Measurements from ENCODE around the gene EDEM3. TPM values are rescaled to one million over a fixed set of nuclear protein-coding genes. Genes with fewer than 3 reads are reported as not detected.
"Not testable (repeated sequence)": the region's sequence is repeated elsewhere in the genome, so short reads cannot be mapped to it uniquely, and the experiment has no call there.

Gene EDEM3
- total and polyA plus RNA-seq, 5 experiments from 2014 or later, result 8.8 to 43.0 (median 14.1) TPM

GRCh38 chr1:184788970-184789369 lies 34.3 kb upstream of the EDEM3 start:
- H3K4me1 Mint-ChIP-seq, result peaks cover 1 to 14% (median 5%) of the 10 kb centered on the region in 4 donors
- peaks cover 0 to 17% (median 10%) of the 10 kb centered on the region in 3 donors for H3K36me3 Mint-ChIP-seq
- H3K9me3 Mint-ChIP-seq, result peaks cover 5 to 23% (median 16%) of the 10 kb centered on the region in 9 donors
- no peaks in the 10 kb centered on the region for H3K27me3 Mint-ChIP-seq
- POLR2A ChIA-PET, result no interaction called here
- no peak for DNase-seq
- no peak overlapping the region for H3K27ac Mint-ChIP-seq
- no peak for ATAC-seq
- H3K4me3 Mint-ChIP-seq, result no peak overlapping the region

GRCh38 chr1:184785529-184785928 lies 30.9 kb upstream of the EDEM3 start:
- H3K36me3 Mint-ChIP-seq, result peaks cover 0 to 37% (median 26%) of the 10 kb centered on the region in 3 donors
- ATAC-seq (no peak), DNase-seq (no peak)
- H3K27me3 Mint-ChIP-seq, result no peaks in the 10 kb centered on the region
- no peak overlapping the region for H3K27ac Mint-ChIP-seq
- peaks cover 0 to 4% (median under 1%) of the 10 kb centered on the region in 4 donors for H3K4me1 Mint-ChIP-seq
- H3K9me3 Mint-ChIP-seq, result peaks cover 10 to 46% (median 35%) of the 10 kb centered on the region in 9 donors
- POLR2A ChIA-PET, result no interaction called here
- H3K4me3 Mint-ChIP-seq, result no peak overlapping the region

GRCh38 chr1:184783723-184784122 lies 29.1 kb upstream of the EDEM3 start:
- ATAC-seq, H3K4me3 Mint-ChIP-seq, H3K27ac Mint-ChIP-seq, POLR2A ChIA-PET, H3K4me1 Mint-ChIP-seq, H3K27me3 Mint-ChIP-seq, DNase-seq: not testable (repeated sequence)
- H3K9me3 Mint-ChIP-seq, result peaks cover 10 to 46% (median 35%) of the 10 kb centered on the region in 9 donors
- H3K36me3 Mint-ChIP-seq, result peaks cover 0 to 37% (median 26%) of the 10 kb centered on the region in 3 donors

- Mint-ChIP-seq H3K4me1 (peaks cover 0 to 5% (median 2%) of the 10 kb centered on the region in 4 donors), H3K36me3 (peaks cover 0 to 37% (median 26%) of the 10 kb centered on the region in 3 donors), H3K27ac (no peak overlapping the region), H3K9me3 (peaks cover 10 to 46% (median 35%) of the 10 kb centered on the region in 9 donors), H3K4me3 (no peak overlapping the region), H3K27me3 (no peaks in the 10 kb centered on the region)
- POLR2A ChIA-PET, result no interaction called here
- no peak for ATAC-seq
- no peak for DNase-seq
Observed at GRCh38 chr1:184781941-184782340, 27.3 kb upstream of the EDEM3 start.

GRCh38 chr1:184775885-184776284 lies 21.2 kb upstream of the EDEM3 start:
- peaks cover 0 to 5% (median 4%) of the 10 kb centered on the region in 3 donors for H3K36me3 Mint-ChIP-seq
- no peak for DNase-seq
- H3K4me1 Mint-ChIP-seq, result peaks cover 0 to 5% (median 0%) of the 10 kb centered on the region in 4 donors
- H3K27ac Mint-ChIP-seq, result no peak overlapping the region
- H3K4me3 Mint-ChIP-seq, result no peak overlapping the region
- ATAC-seq, result no peak
- POLR2A ChIA-PET, result no interaction called here
- no peaks in the 10 kb centered on the region for H3K9me3 Mint-ChIP-seq
- peaks cover 0 to 3% (median 0%) of the 10 kb centered on the region in 5 donors for H3K27me3 Mint-ChIP-seq

- Mint-ChIP-seq H3K27me3 (peaks cover 0 to 3% (median 0%) of the 10 kb centered on the region in 5 donors), H3K27ac (no peak overlapping the region), H3K4me3 (no peak overlapping the region), H3K4me1 (peaks cover 0 to 5% (median 0%) of the 10 kb centered on the region in 4 donors), H3K36me3 (peaks cover 0 to 5% (median 4%) of the 10 kb centered on the region in 3 donors), H3K9me3 (no peaks in the 10 kb centered on the region)
- POLR2A ChIA-PET, result interaction anchor here (0.6 kb wide), 1 partner anchor 809 kb away, joined by 4 read pairs; no protein-coding TSS in a partner anchor
- ATAC-seq (no peak), DNase-seq (no peak)
Observed at GRCh38 chr1:184775329-184775728, 20.7 kb upstream of the EDEM3 start.

- POLR2A ChIA-PET, result no interaction called here
- ATAC-seq (no peak), DNase-seq (no peak)
- Mint-ChIP-seq H3K27ac (no peak overlapping the region), H3K36me3 (peaks cover 0 to 5% (median 4%) of the 10 kb centered on the region in 3 donors), H3K9me3 (no peaks in the 10 kb centered on the region), H3K27me3 (peaks cover 0 to 6% (median 1%) of the 10 kb centered on the region in 5 donors), H3K4me1 (peaks cover 0 to 5% (median 0%) of the 10 kb centered on the region in 4 donors), H3K4me3 (no peak overlapping the region)
Observed at GRCh38 chr1:184773762-184774320, 19.2 kb upstream of the EDEM3 start.

- no peak for DNase-seq
Observed at GRCh38 chr1:184771190-184771691, 16.6 kb upstream of the EDEM3 start.

GRCh38 chr1:184770181-184770979 lies 15.7 kb upstream of the EDEM3 start:
- H3K4me3 Mint-ChIP-seq, result no peak overlapping the region
- H3K36me3 Mint-ChIP-seq, result peaks cover 0 to 5% (median 4%) of the 10 kb centered on the region in 3 donors
- DNase-seq (no peak), ATAC-seq (no peak)
- peaks cover 0 to 10% (median 5%) of the 10 kb centered on the region in 5 donors for H3K27me3 Mint-ChIP-seq
- no peaks in the 10 kb centered on the region for H3K9me3 Mint-ChIP-seq
- POLR2A ChIA-PET, result no interaction called here
- H3K27ac Mint-ChIP-seq, result no peak overlapping the region
- H3K4me1 Mint-ChIP-seq, result no peaks in the 10 kb centered on the region

More at GRCh38 chr1:184771190-184771691, 16.6 kb upstream of the EDEM3 start:
- H3K36me3 Mint-ChIP-seq, result peaks cover 0 to 5% (median 4%) of the 10 kb centered on the region in 3 donors
- no peak overlapping the region for H3K27ac Mint-ChIP-seq
- H3K4me3 Mint-ChIP-seq, result no peak overlapping the region
- ATAC-seq, result no peak
- H3K9me3 Mint-ChIP-seq, result no peaks in the 10 kb centered on the region
- POLR2A ChIA-PET, result no interaction called here
- no peaks in the 10 kb centered on the region for H3K4me1 Mint-ChIP-seq
- peaks cover 0 to 10% (median 5%) of the 10 kb centered on the region in 5 donors for H3K27me3 Mint-ChIP-seq

- POLR2A ChIA-PET, result no interaction called here
- H3K27ac Mint-ChIP-seq, result no peak overlapping the region
- ATAC-seq, result no peak
- peaks cover 0 to 2% (median 0%) of the 10 kb centered on the region in 9 donors for H3K9me3 Mint-ChIP-seq
- no peak overlapping the region for H3K4me3 Mint-ChIP-seq
- H3K4me1 Mint-ChIP-seq, result no peaks in the 10 kb centered on the region
- DNase-seq, result no peak
- H3K36me3 Mint-ChIP-seq, result peaks cover 0 to 5% (median 4%) of the 10 kb centered on the region in 3 donors
- peaks cover 0 to 10% (median 5%) of the 10 kb centered on the region in 5 donors for H3K27me3 Mint-ChIP-seq
Observed at GRCh38 chr1:184769241-184769640, 14.6 kb upstream of the EDEM3 start.

GRCh38 chr1:184768467-184768866 lies 13.8 kb upstream of the EDEM3 start:
- Mint-ChIP-seq H3K9me3 (peaks cover 0 to 10% (median 0%) of the 10 kb centered on the region in 9 donors), H3K27ac (no peak overlapping the region), H3K4me3 (no peak overlapping the region), H3K36me3 (peaks cover 0 to 12% (median 0%) of the 10 kb centered on the region in 3 donors), H3K4me1 (no peaks in the 10 kb centered on the region), H3K27me3 (peaks cover 0 to 10% (median 5%) of the 10 kb centered on the region in 5 donors)
- no peak for ATAC-seq
- no peak for DNase-seq
- POLR2A ChIA-PET, result no interaction called here

GRCh38 chr1:184767591-184767990 lies 12.9 kb upstream of the EDEM3 start:
- POLR2A ChIA-PET, result no interaction called here
- H3K36me3 Mint-ChIP-seq, result peaks cover 0 to 11% (median 0%) of the 10 kb centered on the region in 3 donors
- no peak overlapping the region for H3K27ac Mint-ChIP-seq
- H3K27me3 Mint-ChIP-seq, result peaks cover 0 to 10% (median 5%) of the 10 kb centered on the region in 5 donors
- H3K4me1 Mint-ChIP-seq, result no peaks in the 10 kb centered on the region
- peaks cover 0 to 10% (median 0%) of the 10 kb centered on the region in 9 donors for H3K9me3 Mint-ChIP-seq
- no peak for ATAC-seq
- DNase-seq, result no peak
- no peak overlapping the region for H3K4me3 Mint-ChIP-seq

GRCh38 chr1:184764483-184764882 lies 9.8 kb upstream of the EDEM3 start:
- Mint-ChIP-seq H3K27me3 (peaks cover 0 to 5% (median 5%) of the 10 kb centered on the region in 5 donors), H3K9me3 (peaks cover 0 to 10% (median 0%) of the 10 kb centered on the region in 9 donors), H3K27ac (no peak overlapping the region), H3K4me1 (no peaks in the 10 kb centered on the region), H3K4me3 (no peak overlapping the region), H3K36me3 (peaks cover 0 to 8% (median 0%) of the 10 kb centered on the region in 3 donors)
- no peak for DNase-seq
- POLR2A ChIA-PET, result no interaction called here
- ATAC-seq, result no peak
